ENCODE data around the gene HLA-DQA2. TPM values are rescaled to one million over a fixed set of nuclear protein-coding genes. Genes with fewer than 3 reads are reported as not detected.

Gene HLA-DQA2
- polyA plus RNA-seq, 1 donor (not counting 4 experiments of a cell fraction or from before 2014, with no cell fraction given), result not detected

DNA sequence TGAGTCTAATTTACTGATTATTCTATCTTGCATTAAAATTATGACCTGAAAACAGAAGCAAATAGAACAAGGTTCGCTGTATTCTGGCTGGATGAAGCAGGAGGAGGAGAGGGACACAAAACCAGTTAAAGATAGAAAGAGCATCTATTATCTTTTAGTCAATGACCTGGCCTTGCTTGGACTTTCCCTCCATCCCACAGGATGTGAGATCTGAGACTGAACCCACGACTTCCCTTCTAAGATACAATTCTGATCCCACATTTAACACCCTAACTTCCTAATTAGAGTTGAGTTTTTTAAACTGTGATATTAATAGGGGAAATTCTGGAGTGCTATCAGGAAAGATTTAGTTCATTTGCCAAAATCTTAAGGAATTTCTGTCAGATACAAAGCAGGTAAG is 3.1 kb upstream of the HLA-DQA2 start:
- H3K9me1 ChIP-seq (ENCODE audit: control insufficient read depth, extremely low read depth, insufficient read depth, low read length), result no peaks in the 10 kb centered on the region
- FAIRE-seq (no peak), DNase-seq (ENCODE audit: low read depth, low spot score) (no peak)
- H4K20me1 ChIP-seq (ENCODE audit: control insufficient read depth, extremely low read depth, insufficient read depth, low read length), result no peaks in the 10 kb centered on the region
- H3K4me2 ChIP-seq (ENCODE audit: control insufficient read depth, extremely low read depth, insufficient read depth, low read depth, low read length), result no peak overlapping the region
- no peaks in the 10 kb centered on the region for H3K4me1 ChIP-seq (ENCODE audit: control insufficient read depth, extremely low read depth, insufficient read depth, low read length)
- H3K36me3 ChIP-seq (ENCODE audit: control insufficient read depth in 2 of 2, extremely low read depth in 1 of 2, insufficient read depth in 2 of 2, low read length in 2 of 2), result no peaks in the 10 kb centered on the region
- H3K4me3 ChIP-seq (ENCODE audit: control insufficient read depth in 2 of 3, extremely low read depth in 1 of 3, insufficient read depth in 2 of 3, low read depth in 1 of 3, low read length in 3 of 3), result no peak overlapping the region
- dilution Hi-C loops (cut with MboI; ENCODE audit: extremely low pct_ligation_motif_present, low sequenced_read_pairs), result no loop called here
- peaks cover 8% of the 10 kb centered on the region for H3K27me3 ChIP-seq (ENCODE audit: control insufficient read depth, extremely low read depth, insufficient read depth, low read length)
- no peak overlapping the region for H3K27ac ChIP-seq (ENCODE audit: control insufficient read depth, insufficient read depth, low read length)
- H3K79me2 ChIP-seq (ENCODE audit: control insufficient read depth, insufficient read depth, low read length), result no peaks in the 10 kb centered on the region
- H3K9me3 ChIP-seq (ENCODE audit: control insufficient read depth, low read depth, low read length), result no peaks in the 10 kb centered on the region
- TF ChIP-seq, protein P1, sequence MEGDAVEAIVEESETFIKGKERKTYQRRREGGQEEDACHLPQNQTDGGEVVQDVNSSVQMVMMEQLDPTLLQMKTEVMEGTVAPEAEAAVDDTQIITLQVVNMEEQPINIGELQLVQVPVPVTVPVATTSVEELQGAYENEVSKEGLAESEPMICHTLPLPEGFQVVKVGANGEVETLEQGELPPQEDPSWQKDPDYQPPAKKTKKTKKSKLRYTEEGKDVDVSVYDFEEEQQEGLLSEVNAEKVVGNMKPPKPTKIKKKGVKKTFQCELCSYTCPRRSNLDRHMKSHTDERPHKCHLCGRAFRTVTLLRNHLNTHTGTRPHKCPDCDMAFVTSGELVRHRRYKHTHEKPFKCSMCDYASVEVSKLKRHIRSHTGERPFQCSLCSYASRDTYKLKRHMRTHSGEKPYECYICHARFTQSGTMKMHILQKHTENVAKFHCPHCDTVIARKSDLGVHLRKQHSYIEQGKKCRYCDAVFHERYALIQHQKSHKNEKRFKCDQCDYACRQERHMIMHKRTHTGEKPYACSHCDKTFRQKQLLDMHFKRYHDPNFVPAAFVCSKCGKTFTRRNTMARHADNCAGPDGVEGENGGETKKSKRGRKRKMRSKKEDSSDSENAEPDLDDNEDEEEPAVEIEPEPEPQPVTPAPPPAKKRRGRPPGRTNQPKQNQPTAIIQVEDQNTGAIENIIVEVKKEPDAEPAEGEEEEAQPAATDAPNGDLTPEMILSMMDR (optimal IDR thresholded peaks at IDR 0.05 in 1 of 3, IDR thresholded peaks at IDR 0.05 in 1 of 3, conservative IDR thresholded peaks at IDR 0.05 in 1 of 3; ENCODE audit: extremely low read depth in 1 of 3, insufficient read depth in 2 of 3, low read length in 3 of 3), result no peak
- no peak for TF ChIP-seq EZH2 (IDR thresholded peaks at IDR 0.05; ENCODE audit: low read length)
- no peak overlapping the region for H2AFZ ChIP-seq (ENCODE audit: control insufficient read depth, low read length)
- H3K9ac ChIP-seq (ENCODE audit: control insufficient read depth, extremely low read depth, insufficient read depth, low read length), result no peak overlapping the region

- TF ChIP-seq, protein P1 (optimal IDR thresholded peaks at IDR 0.05 in 1 of 3, IDR thresholded peaks at IDR 0.05 in 1 of 3, conservative IDR thresholded peaks at IDR 0.05 in 1 of 3; ENCODE audit: extremely low read depth in 1 of 3, insufficient read depth in 2 of 3, low read length in 3 of 3), result no peak
- TF ChIP-seq EZH2 (IDR thresholded peaks at IDR 0.05; ENCODE audit: low read length), result no peak
- no peaks in the 10 kb centered on the region for H3K9me3 ChIP-seq (ENCODE audit: control insufficient read depth, low read depth, low read length)
- H3K27me3 ChIP-seq (ENCODE audit: control insufficient read depth, extremely low read depth, insufficient read depth, low read length), result peaks cover 3% of the 10 kb centered on the region
- no peaks in the 10 kb centered on the region for H3K36me3 ChIP-seq (ENCODE audit: control insufficient read depth in 2 of 2, extremely low read depth in 1 of 2, insufficient read depth in 2 of 2, low read length in 2 of 2)
- dilution Hi-C loops (cut with MboI; ENCODE audit: extremely low pct_ligation_motif_present, low sequenced_read_pairs), result no loop called here
- no peak for FAIRE-seq
- DNase-seq (ENCODE audit: low read depth, low spot score), result no peak
- no peaks in the 10 kb centered on the region for H3K9me1 ChIP-seq (ENCODE audit: control insufficient read depth, extremely low read depth, insufficient read depth, low read length)
- no peaks in the 10 kb centered on the region for H3K4me1 ChIP-seq (ENCODE audit: control insufficient read depth, extremely low read depth, insufficient read depth, low read length)
- no peaks in the 10 kb centered on the region for H4K20me1 ChIP-seq (ENCODE audit: control insufficient read depth, extremely low read depth, insufficient read depth, low read length)
- H3K9ac ChIP-seq (ENCODE audit: control insufficient read depth, extremely low read depth, insufficient read depth, low read length), result no peak overlapping the region
- no peak overlapping the region for H2AFZ ChIP-seq (ENCODE audit: control insufficient read depth, low read length)
- no peak overlapping the region for H3K4me3 ChIP-seq (ENCODE audit: control insufficient read depth in 2 of 3, extremely low read depth in 1 of 3, insufficient read depth in 2 of 3, low read depth in 1 of 3, low read length in 3 of 3)
- no peak overlapping the region for H3K4me2 ChIP-seq (ENCODE audit: control insufficient read depth, extremely low read depth, insufficient read depth, low read depth, low read length)
- no peak overlapping the region for H3K27ac ChIP-seq (ENCODE audit: control insufficient read depth, insufficient read depth, low read length)
- no peaks in the 10 kb centered on the region for H3K79me2 ChIP-seq (ENCODE audit: control insufficient read depth, insufficient read depth, low read length)
These were observed 1.2 kb downstream of the HLA-DQA2 start for GRCh38 chr6:32742374-32742773.
